Psoas muscle (tissue), 8 donors: ENCODE data around the gene EHD1. TPM values are rescaled to one million over a fixed set of nuclear protein-coding genes. Genes with fewer than 3 reads are reported as not detected.

Source experiments
- ATAC-seq, 4 donors: fragments of 200-7000 bp; cut with Tn5 transposase; one replicate each; pipeline ENCODE4 v1.9.1; 2020; ENCODE audit warnings: moderate library complexity in 3 of 4, mild to moderate bottlenecking in 2 of 4
- DNase-seq, 2 donors: peaks; one replicate each; pipeline ENCODE4 v3.0.0-alpha.2; 2020
- H3K27ac ChIP-seq: fragments of 200-600 bp; one replicate; pipeline ENCODE4 v1.8.0; 2022
- H3K27me3 ChIP-seq, 3 donors: fragments of 200-600 bp in 1 of 3; one replicate each; pipeline versions ENCODE4 v1.6.1 to v1.8.0; 2013 to 2022; ENCODE audit warnings: low read length in 2 of 3, mild to moderate bottlenecking in 2 of 3, moderate library complexity in 1 of 3; ENCODE audit not compliant: insufficient read depth in 3 of 3
- H3K36me3 ChIP-seq, 2 donors: fragments of 200-600 bp in 1 of 2; one replicate each; pipeline versions ENCODE4 v1.6.1 to v1.8.0; 2013 to 2022; ENCODE audit warnings: low read depth in 1 of 2, mild to moderate bottlenecking in 1 of 2, moderate library complexity in 1 of 2; ENCODE audit not compliant: insufficient read depth in 1 of 2
- H3K4me1 ChIP-seq: fragments of 200-600 bp; one replicate; pipeline ENCODE4 v1.8.0; 2022
- H3K4me3 ChIP-seq: fragments of 200-600 bp; one replicate; pipeline ENCODE4 v1.8.0; 2022; ENCODE audit warnings: mild to moderate bottlenecking
- H3K9me3 ChIP-seq: fragments of 200-600 bp; one replicate; pipeline ENCODE4 v1.8.0; 2022
- WGBS, 3 donors: extraction: QIAGEN DNeasy Blood & Tissue Kit; methylation state at CpG; one replicate each; pipeline versions ENCODE4 v1.1.6 to v1.1.7; 2013; 5-methylcytosine and 5-hydroxymethylcytosine counted together
- intact Hi-C, 2 donors: fragments of 100-400 bp; cut with DNase I; formaldehyde crosslinking; loops; one replicate each; pipeline versions ENCODE4 v1.11.0 to v1.14.2; 2022
- polyA plus RNA-seq, 3 donors: library from polyadenylated mRNA; stranded (reverse); fragments of 200-250 nt; gene quantifications; one replicate each; pipeline ENCODE4 v1.2.3, GENCODE V29; 2013
- total RNA-seq, 4 donors: library from RNA; stranded (reverse); fragmentation: NEBNext Ultra II Directional in 2 of 4; extraction: Animal tissue kit (Norgen Biotek cat#: 25700) in 2 of 4; gene quantifications; one replicate each; pipeline versions ENCODE4 v1.2.1 to v1.2.4, GENCODE V29; 2021 to 2023
- TF ChIP-seq, protein P1 (sequence below): fragments of 200-600 bp; IDR thresholded peaks from one replicate; pipeline ENCODE4 v1.8.0; 2022; ENCODE audit warnings: antibody characterized with exemption
- donor health status: healthy with polysubstance abuse.
- donor health status: DM: no; HTN: no; CAD: no; lungs with moderate emphysema.
- donor health status: Bipolar disorder and iron deficiency.
- donor health status: healthy.
- donor health status: DM: yes; HTN: yes; CAD: no.
- donor health status: DM: no; HTN: no; CAD: no.
- donor health status: DM: no; HTN: no; CAD: no.
- donor health status: DM: yes; HTN: yes; CAD: no.

Gene EHD1
- total and polyA plus RNA-seq, 7 donors = 23.5 to 174 (median 58.8) TPM

- TF ChIP-seq, protein P1, sequence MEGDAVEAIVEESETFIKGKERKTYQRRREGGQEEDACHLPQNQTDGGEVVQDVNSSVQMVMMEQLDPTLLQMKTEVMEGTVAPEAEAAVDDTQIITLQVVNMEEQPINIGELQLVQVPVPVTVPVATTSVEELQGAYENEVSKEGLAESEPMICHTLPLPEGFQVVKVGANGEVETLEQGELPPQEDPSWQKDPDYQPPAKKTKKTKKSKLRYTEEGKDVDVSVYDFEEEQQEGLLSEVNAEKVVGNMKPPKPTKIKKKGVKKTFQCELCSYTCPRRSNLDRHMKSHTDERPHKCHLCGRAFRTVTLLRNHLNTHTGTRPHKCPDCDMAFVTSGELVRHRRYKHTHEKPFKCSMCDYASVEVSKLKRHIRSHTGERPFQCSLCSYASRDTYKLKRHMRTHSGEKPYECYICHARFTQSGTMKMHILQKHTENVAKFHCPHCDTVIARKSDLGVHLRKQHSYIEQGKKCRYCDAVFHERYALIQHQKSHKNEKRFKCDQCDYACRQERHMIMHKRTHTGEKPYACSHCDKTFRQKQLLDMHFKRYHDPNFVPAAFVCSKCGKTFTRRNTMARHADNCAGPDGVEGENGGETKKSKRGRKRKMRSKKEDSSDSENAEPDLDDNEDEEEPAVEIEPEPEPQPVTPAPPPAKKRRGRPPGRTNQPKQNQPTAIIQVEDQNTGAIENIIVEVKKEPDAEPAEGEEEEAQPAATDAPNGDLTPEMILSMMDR = no peak
- no peak overlapping the region for H3K27ac ChIP-seq
- no peak overlapping the region for H3K4me3 ChIP-seq
- intact Hi-C loops = loop anchor here in 1 of 2 donors (5.0 to 10.0 kb wide), 3 partner anchors 55 to 272 kb away; partner anchors contain the start of genes ARL2, TM7SF2 and ZNHIT2
- no peaks in the 10 kb centered on the region for H3K36me3 ChIP-seq
- no peak for DNase-seq
- peaks cover 0 to 3% (median 2%) of the 10 kb centered on the region in 3 donors for H3K27me3 ChIP-seq
- no peak for ATAC-seq
- H3K4me1 ChIP-seq = peaks cover 2% of the 10 kb centered on the region
- WGBS, 3 donors = 88 to 89% (median 89%) methylated on average over 6 of the region's 6 CpGs
- H3K9me3 ChIP-seq = no peaks in the 10 kb centered on the region
Measured at GRCh38 chr11:64842366-64842759, 36.1 kb downstream of the EHD1 start.

DNA sequence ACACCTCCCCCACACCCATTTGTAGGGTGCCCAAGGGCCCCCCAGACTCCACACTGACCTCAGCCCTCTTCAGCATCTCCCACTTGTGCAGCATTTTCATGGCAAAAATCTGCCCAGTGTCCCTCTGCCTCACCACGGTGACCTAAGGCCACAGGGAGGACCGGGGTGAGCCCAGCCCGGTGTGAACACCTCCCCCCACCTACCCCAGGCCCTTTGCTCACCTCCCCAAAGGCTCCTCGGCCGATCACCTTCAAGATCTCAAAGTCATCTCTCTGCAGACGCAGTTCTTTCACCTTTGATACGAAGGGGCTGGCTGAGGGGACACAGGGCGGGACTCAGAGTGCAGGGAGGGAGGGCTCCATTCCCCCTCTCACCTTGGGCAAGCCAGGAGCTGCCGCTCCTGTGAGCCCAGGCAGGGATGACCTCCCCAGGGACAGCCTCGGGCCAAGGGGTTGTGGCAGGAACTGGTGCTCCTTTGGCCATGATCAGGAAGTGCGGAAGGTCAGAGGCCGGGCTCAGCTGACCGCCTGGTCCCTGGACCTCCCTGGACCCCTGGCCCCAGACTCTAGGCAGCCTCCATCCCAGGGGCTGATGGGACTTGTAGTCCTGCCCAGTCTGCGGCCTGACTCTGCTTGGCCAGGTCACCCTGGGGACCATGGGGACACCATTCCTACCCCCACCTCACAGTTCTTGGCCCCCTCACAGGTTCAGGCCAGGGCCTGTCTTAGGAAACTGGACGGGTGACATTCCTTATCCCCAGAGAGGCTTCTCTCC is 36.6 kb downstream of the EHD1 start:
- intact Hi-C loops = loop anchor here in 1 of 2 donors (5.0 to 10.0 kb wide), 3 partner anchors 54 to 273 kb away; partner anchors contain the start of genes ARL2, TM7SF2 and ZNHIT2
- Histone ChIP-seq H3K27me3 (peaks cover 0 to 3% (median 2%) of the 10 kb centered on the region in 3 donors), H3K27ac (no peak overlapping the region), H3K36me3 (no peaks in the 10 kb centered on the region), H3K9me3 (no peaks in the 10 kb centered on the region), H3K4me1 (no peaks in the 10 kb centered on the region), H3K4me3 (no peak overlapping the region)
- TF ChIP-seq, protein P1 = no peak
- ATAC-seq = no peak
- whole genome bisulfite sequencing, 3 donors = 88 to 91% (median 90%) methylated on average over 15 of the region's 15 CpGs
- DNase-seq = no peak

GRCh38 chr11:64839887-64840782 is 38.3 kb downstream of the EHD1 start:
- ATAC-seq = peak in 1 of 4 donors; percentile 37
- intact Hi-C loops = loop anchor here in 1 of 2 donors (5.0 to 10.0 kb wide), 3 partner anchors 53 to 275 kb away; partner anchors contain the start of genes ARL2, TM7SF2 and ZNHIT2
- H3K27ac ChIP-seq = no peak overlapping the region
- no peaks in the 10 kb centered on the region for H3K4me1 ChIP-seq
- no peaks in the 10 kb centered on the region for H3K36me3 ChIP-seq
- no peak overlapping the region for H3K4me3 ChIP-seq
- no peaks in the 10 kb centered on the region for H3K9me3 ChIP-seq
- peaks cover 0 to 3% (median 2%) of the 10 kb centered on the region in 3 donors for H3K27me3 ChIP-seq
- TF ChIP-seq, protein P1 = no peak
- DNase-seq = no peak
- WGBS, 3 donors = 72 to 77% (median 76%) methylated on average over 21 to 24 of the region's 24 CpGs

DNA sequence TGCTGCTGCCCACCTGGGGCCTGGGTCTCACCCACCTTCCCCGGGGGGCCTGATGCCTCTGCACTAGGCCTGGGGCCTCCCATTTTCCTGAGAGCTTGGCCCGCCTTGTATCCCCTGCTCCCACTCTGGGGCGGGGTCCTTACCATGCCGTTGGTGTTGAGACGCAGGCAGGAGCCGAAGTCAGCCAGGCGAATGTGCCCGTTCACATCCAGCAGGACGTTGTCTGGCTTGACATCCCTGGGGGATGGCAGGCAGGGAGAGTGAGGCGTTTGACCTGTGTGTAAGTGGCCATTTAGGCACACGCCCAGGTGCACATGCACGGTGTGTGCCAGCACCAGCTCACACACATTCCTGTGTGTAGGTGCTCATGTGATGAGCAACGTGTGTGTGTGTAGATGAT is 39.1 kb downstream of the EHD1 start:
- H3K27me3 ChIP-seq = peaks cover 0 to 3% (median 0%) of the 10 kb centered on the region in 3 donors
- H3K4me3 ChIP-seq = no peak overlapping the region
- no peak for DNase-seq
- H3K27ac ChIP-seq = no peak overlapping the region
- 84 to 88% (median 85%) methylated on average over 13 of the region's 13 CpGs for WGBS, 3 donors
- no peaks in the 10 kb centered on the region for H3K4me1 ChIP-seq
- ATAC-seq = no peak
- H3K9me3 ChIP-seq = no peaks in the 10 kb centered on the region
- no peaks in the 10 kb centered on the region for H3K36me3 ChIP-seq
- TF ChIP-seq, protein P1 = no peak
- intact Hi-C loops = no loop called here
